ENCODE data around the gene BCO2. TPM values are rescaled to one million over a fixed set of nuclear protein-coding genes. Genes with fewer than 3 reads are reported as not detected.
A peak's percentile ranks its signal among the peaks of the same experiment; 100 is the strongest.

Gene BCO2
- total RNA-seq, 1 donor from 2014 or later = 169 TPM

- peak overlapping the region; percentile 24 for H3K27ac ChIP-seq (replicated peaks)
- H3K4me3 ChIP-seq = no peak overlapping the region
- H3K36me3 ChIP-seq = no peaks in the 10 kb centered on the region
- no peaks in the 10 kb centered on the region for H3K9me3 ChIP-seq (replicated peaks)
- no peaks in the 10 kb centered on the region for H3K27me3 ChIP-seq (ENCODE audit: low read depth)
- intact Hi-C loops (cut with micrococcal nuclease) = no loop called here
- no peak for TF ChIP-seq CTCF (IDR thresholded peaks at IDR 0.05; ENCODE audit: borderline replicate concordance)
- no peak for DNase-seq
- H3K4me1 ChIP-seq = peaks cover 12% of the 10 kb centered on the region
These were observed 91.1 kb downstream of the BCO2 start for GRCh38 chr11:112266410-112266778.

GRCh38 chr11:112267188-112267591 lies 91.9 kb downstream of the BCO2 start:
- H3K27ac ChIP-seq (replicated peaks) = no peak overlapping the region
- no peak for DNase-seq
- H3K27me3 ChIP-seq (ENCODE audit: low read depth) = no peaks in the 10 kb centered on the region
- no peak for TF ChIP-seq CTCF (IDR thresholded peaks at IDR 0.05; ENCODE audit: borderline replicate concordance)
- H3K36me3 ChIP-seq = no peaks in the 10 kb centered on the region
- H3K9me3 ChIP-seq (replicated peaks) = no peaks in the 10 kb centered on the region
- H3K4me3 ChIP-seq = no peak overlapping the region
- peaks cover 12% of the 10 kb centered on the region for H3K4me1 ChIP-seq
- intact Hi-C loops (cut with micrococcal nuclease) = no loop called here

- intact Hi-C loops (cut with micrococcal nuclease) = no loop called here
- H3K4me1 ChIP-seq = peaks cover 12% of the 10 kb centered on the region
These were observed 93.1 kb downstream of the BCO2 start for GRCh38 chr11:112268406-112268805.

More at GRCh38 chr11:112268406-112268805, 93.1 kb downstream of the BCO2 start:
- Histone ChIP-seq H3K36me3 (no peaks in the 10 kb centered on the region), H3K9me3 (replicated peaks) (no peaks in the 10 kb centered on the region), H3K27ac (replicated peaks) (no peak overlapping the region), H3K4me3 (no peak overlapping the region), H3K27me3 (ENCODE audit: low read depth) (no peaks in the 10 kb centered on the region)
- DNase-seq = no peak
- no peak for TF ChIP-seq CTCF (IDR thresholded peaks at IDR 0.05; ENCODE audit: borderline replicate concordance)

Other genes starting within 250 kb of the BCO2 start
- 20.2 TPM for gene DIXDC1, start 238.2 kb upstream of the BCO2 start, total RNA-seq
- 176 TPM for gene DLAT, start 150.1 kb upstream of the BCO2 start, total RNA-seq
- gene PIH1D2, start 101.5 kb upstream of the BCO2 start, total RNA-seq = 2.2 TPM
- 7.6 TPM for gene NKAPD1, start 101.2 kb upstream of the BCO2 start, total RNA-seq
- 189 TPM for gene TIMM8B, start 88.8 kb upstream of the BCO2 start, total RNA-seq
- gene SDHD, start 88.6 kb upstream of the BCO2 start, total RNA-seq = 290 TPM
- 1.6 TPM for gene IL18, start 11.4 kb upstream of the BCO2 start, total RNA-seq
- 0.22 TPM for gene TEX12, start 8.1 kb upstream of the BCO2 start, total RNA-seq
- gene PTS, start 50.9 kb downstream of the BCO2 start, total RNA-seq = 27.0 TPM
- gene PLET1, start 85.3 kb downstream of the BCO2 start, total RNA-seq = not detected

All from left ventricle myocardium inferior (tissue), 1 donor.